Measurements from ENCODE around the gene FECH.
"Not testable (repeated sequence)": the region's sequence is repeated elsewhere in the genome, so short reads cannot be mapped to it uniquely, and the experiment has no call there.

FECH gene

GRCh38 chr18:57533006-57533867 lies 53.3 kb downstream of the FECH start:
- DNase-seq (ENCODE audit: low read depth in 2 of 2): no peak

DNA sequence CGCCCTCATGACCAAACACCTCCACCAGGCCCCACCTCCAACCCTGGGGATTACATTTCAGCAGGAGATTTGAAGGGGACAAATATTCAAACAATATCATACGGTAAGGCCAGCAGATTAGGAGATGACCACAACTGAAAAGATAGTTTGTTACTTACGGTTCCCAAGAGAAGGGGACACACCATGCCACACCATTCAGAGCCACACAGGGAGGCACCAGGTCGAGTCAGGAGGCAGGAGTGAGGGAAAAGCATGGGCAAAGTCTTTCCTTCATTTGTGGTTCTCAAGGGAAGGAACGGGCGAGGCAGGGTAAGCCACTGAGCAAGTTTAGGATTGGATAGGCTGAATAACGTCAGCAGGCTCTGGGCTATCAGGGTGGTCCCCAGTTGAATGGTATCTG lies 57.4 kb downstream of the FECH start:
- DNase-seq (ENCODE audit: low read depth in 2 of 2): no peak

- no peak for DNase-seq (ENCODE audit: low read depth in 2 of 2)
Measured at GRCh38 chr18:57527556-57528229, 58.8 kb downstream of the FECH start.

DNA sequence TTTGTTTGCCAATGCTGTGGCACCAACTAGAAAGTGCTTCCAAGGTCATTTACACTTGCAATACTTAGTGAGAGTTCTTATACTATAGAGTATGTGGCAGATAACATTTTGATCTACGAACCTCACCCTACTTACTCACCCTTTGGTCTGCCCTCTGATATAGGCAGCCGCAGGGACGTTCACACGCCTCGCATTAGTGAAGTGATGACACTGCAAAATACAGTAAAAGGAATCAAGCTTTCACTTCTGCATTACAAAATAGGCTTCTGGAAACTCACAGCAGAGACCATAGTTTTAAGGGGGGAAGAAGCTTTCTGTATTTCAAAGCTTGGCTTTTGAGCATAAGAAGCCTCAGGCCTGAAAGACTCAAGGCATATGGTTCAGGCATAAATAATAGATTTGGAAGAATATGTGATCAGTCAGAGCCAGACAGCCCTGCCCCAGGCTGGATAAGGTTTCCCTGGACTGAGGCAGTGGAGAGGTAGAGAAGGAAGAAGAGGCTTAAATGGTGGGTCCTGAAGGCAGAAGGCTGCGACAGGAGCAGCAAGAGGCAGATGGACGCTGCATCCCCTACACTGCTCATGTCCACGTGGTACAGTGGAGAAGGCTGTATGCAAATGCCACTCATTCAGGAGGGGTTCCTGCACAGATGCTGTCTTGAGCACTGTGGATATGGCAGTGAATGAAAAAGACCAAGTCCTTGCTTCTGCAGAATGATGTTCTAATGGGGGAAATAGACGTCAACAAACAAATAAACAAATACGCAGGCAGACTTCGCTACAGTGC lies 63.1 kb downstream of the FECH start:
- DNase-seq (ENCODE audit: low read depth in 2 of 2): no peak

GRCh38 chr18:57522348-57522747 lies 64.2 kb downstream of the FECH start:
- not testable (repeated sequence) for DNase-seq (ENCODE audit: low read depth in 2 of 2)

GRCh38 chr18:57519668-57520424 lies 66.7 kb downstream of the FECH start:
- no peak for DNase-seq (ENCODE audit: low read depth in 2 of 2)

DNA sequence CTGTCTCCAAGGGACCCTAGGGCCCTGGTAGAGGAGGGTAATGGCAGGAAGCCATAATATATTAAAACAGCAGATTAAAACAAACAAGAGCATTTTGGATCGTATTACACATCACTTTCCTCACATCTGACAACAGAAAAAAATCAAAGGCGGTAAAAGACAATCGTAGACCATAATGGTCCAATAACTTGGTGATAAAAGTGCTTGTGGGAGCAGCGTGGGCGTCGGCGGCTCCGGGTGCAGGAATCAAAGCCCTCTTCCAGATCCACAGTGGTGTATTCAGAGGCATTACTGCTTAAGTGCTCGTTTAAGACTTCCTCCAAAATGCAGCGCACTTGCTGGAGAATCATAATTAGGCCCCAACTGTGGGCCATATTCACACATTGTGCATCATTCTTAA lies 68.0 kb downstream of the FECH start:
- no peak for DNase-seq (ENCODE audit: low read depth in 2 of 2)

DNA sequence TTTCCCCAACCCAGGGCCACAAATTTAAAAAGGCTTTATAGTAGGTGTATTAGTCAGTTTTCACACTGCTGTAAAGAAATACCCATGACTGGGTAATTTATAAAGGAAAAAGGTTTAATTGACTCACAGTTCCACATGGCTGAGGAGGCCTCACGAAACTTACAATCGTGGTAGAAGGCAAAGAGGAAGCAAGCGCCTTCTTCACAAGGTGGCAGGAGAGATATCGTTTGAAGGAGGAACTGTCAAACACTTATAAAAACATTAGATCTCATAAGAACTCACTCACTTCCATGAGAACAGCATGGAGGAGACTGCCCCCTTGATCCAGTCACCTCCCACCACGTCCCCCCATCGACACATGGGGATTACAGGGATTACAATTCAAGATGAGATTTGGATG lies 70.4 kb downstream of the FECH start:
- DNase-seq (ENCODE audit: low read depth in 2 of 2): no peak

- no peak for DNase-seq (ENCODE audit: low read depth in 2 of 2)
Measured at GRCh38 chr18:57505231-57505630, 81.3 kb downstream of the FECH start.

- no peak for DNase-seq (ENCODE audit: low read depth in 2 of 2)
Measured at GRCh38 chr18:57502624-57503023, 83.9 kb downstream of the FECH start.

DNA sequence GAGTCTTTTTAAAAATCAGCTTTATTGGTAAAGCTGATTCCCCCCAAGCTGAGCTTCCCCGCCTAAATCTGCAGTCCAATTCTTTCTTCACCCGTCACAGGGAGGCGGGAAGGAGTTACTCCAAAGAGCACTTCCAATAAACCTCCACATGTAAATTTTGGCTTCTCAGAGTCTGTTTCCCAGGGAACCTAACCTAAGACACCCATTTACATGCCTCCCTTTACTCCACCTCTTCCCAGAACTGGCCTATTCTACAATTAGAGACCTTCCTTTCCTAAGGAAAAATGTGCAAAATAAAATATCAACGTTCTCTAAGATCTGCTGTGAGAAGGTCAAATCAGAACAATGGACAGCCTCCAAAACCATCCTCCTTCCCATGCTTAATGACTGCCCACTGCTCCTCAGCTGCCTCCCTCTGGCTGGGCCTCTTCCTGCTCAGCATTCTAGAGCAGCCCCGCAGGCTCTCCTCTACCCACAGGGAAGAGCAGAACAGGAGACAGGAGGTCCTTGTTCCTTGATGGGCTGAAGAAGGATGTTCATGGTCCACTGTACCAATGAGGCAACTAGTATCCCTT lies 87.7 kb downstream of the FECH start:
- no peak for DNase-seq (ENCODE audit: low read depth in 2 of 2)
